Right lobe of liver (tissue), 4 donors: ENCODE measurements around the gene PDGFB.

Experiments
- CTCF ChIP-seq, 4 donors: fragments of 200-600 bp in 3 of 4; fragments of 450-650 bp in 1 of 4; IDR thresholded peaks; one replicate each; pipeline versions ENCODE4 v1.5.1 to v1.8.0; 2016 to 2022; ENCODE audit warnings: antibody characterized with exemption in 4 of 4, mild to moderate bottlenecking in 2 of 4
- POLR2A ChIP-seq: fragments of 450-650 bp; IDR thresholded peaks from one replicate; pipeline ENCODE4 v1.6.1; 2017; ENCODE audit warnings: antibody characterized with exemption, mild to moderate bottlenecking
- donor health status: DM: no; HTN: no; CAD: no.
- donor health status: DM: no; HTN: no; CAD: no.
- donor health status: DM: no; HTN: yes; CAD: no.

GRCh38 chr22:39257901-39258475 lies 13.2 kb upstream of the PDGFB start:
- TF ChIP-seq CTCF (IDR thresholded peaks at IDR 0.05) (no peak), POLR2A (no peak)
